K562 (cell line): ENCODE data around the gene LGI4. TPM values are rescaled to one million over a fixed set of nuclear protein-coding genes. Genes with fewer than 3 reads are reported as not detected.

Source experiments
- CCNT2 ChIP-seq: IDR thresholded peaks from 2 replicates; pipeline ENCODE4 v1.6.1; 2011; ENCODE audit warnings: borderline replicate concordance, low read depth, mild to moderate bottlenecking, moderate library complexity, mixed read lengths, low read length; ENCODE audit not compliant: insufficient read length; ENCODE audit errors: extremely low read depth
- DIDO1 ChIP-seq: fragments of 450-650 bp; IDR thresholded peaks from 2 replicates; pipeline ENCODE4 v1.6.1; 2016; ENCODE audit warnings: low read depth, missing biosample characterization, missing genetic modification characterization
- HIVEP1 ChIP-seq: fragments of 250-450 bp; sonication (Bioruptor Pico); IDR thresholded peaks from 2 replicates; pipeline ENCODE4 v1.4.0; 2020; ENCODE audit warnings: mild to moderate bottlenecking
- JUNB ChIP-seq: fragments of 450-650 bp; formaldehyde crosslinking; conservative IDR thresholded peaks from 2 replicates; pipeline ENCODE4 v1.4.0; 2020; ENCODE audit warnings: mild to moderate bottlenecking
- MBD2 ChIP-seq: sonication (generic); IDR thresholded peaks from 2 replicates; pipeline ENCODE4 v1.6.1; 2016; ENCODE audit warnings: low read depth, borderline replicate concordance
- MLLT1 ChIP-seq, 2 experiments: fragments of 450-650 bp; IDR thresholded peaks; 2 replicates each; pipeline ENCODE4 v1.6.1; 2016
- NR2F6 ChIP-seq: fragments of 450-650 bp; formaldehyde crosslinking; IDR thresholded peaks from 2 replicates; pipeline ENCODE4 v1.4.0; 2020; ENCODE audit warnings: mild to moderate bottlenecking
- PHF8 ChIP-seq: fragments of 200-600 bp; sonication (generic); IDR thresholded peaks from 2 replicates; pipeline ENCODE4 v1.6.1; 2012; ENCODE audit warnings: mixed run types, mild to moderate bottlenecking, inconsistent platforms, low read length, moderate library complexity, borderline replicate concordance
- STAG1 ChIP-seq: sonication (generic); formaldehyde crosslinking; IDR thresholded peaks from 2 replicates; pipeline ENCODE4 v1.5.0; 2020; ENCODE audit warnings: missing genetic modification reagents, borderline replicate concordance
- TRIM24 ChIP-seq, 2 experiments: fragments of 450-650 bp; IDR thresholded peaks; 2 replicates each; pipeline ENCODE4 v1.6.1; 2016
- U2AF2 ChIP-seq: fragments of 200-400 bp; formaldehyde crosslinking; optimal IDR thresholded peaks from 2 replicates; pipeline ENCODE3; 2017; ENCODE audit warnings: low read depth, mild to moderate bottlenecking, low read length
- ZBED1 ChIP-seq: IDR thresholded peaks from 2 replicates; pipeline ENCODE4 v1.6.1; 2014
- ZNF124 ChIP-seq: sonication (generic); formaldehyde crosslinking; IDR thresholded peaks from 2 replicates; pipeline ENCODE4 v1.8.1; 2022; ENCODE audit warnings: missing genetic modification reagents
- ZNF263 ChIP-seq: sonication (generic); formaldehyde crosslinking; IDR thresholded peaks from 2 replicates; pipeline ENCODE4 v1.8.0; 2022; ENCODE audit warnings: mild to moderate bottlenecking, missing genetic modification reagents, borderline replicate concordance
- ZNF668 ChIP-seq: fragments of 250-450 bp; sonication (Bioruptor Pico); IDR thresholded peaks from 2 replicates; pipeline ENCODE4 v1.8.0; 2022; ENCODE audit warnings: mild to moderate bottlenecking, inconsistent platforms
- ZNF785 ChIP-seq: fragments of 250-450 bp; sonication (Bioruptor Pico); IDR thresholded peaks from 2 replicates; pipeline ENCODE4 v1.4.0; 2020; ENCODE audit warnings: mild to moderate bottlenecking
- polyA plus RNA-seq, 8 experiments: library from polyadenylated mRNA; depleted of rRNA in 4 of 8; stranded (reverse) in 5 of 8; unstranded in 3 of 8; fragments of >200 nt; fragmentation: Nextera tagmentation in 2 of 8; fragmentation: Illumina TruSeq in 1 of 8; extraction: Ambion mirVana in 2 of 8; extraction: Trizol in 1 of 8; gene quantifications; 2 replicates each; pipeline versions ENCODE4 v1.2.1 to v1.2.3, GENCODE V29; 2011 to 2014; ENCODE audit warnings: inconsistent platforms in 1 of 8, missing spikeins in 1 of 8
- total RNA-seq, 7 experiments: library from RNA; depleted of rRNA in 6 of 7; stranded (reverse); fragments of >200 nt in 6 of 7; fragmentation: Illumina TruSeq in 2 of 7; extraction: Trizol in 2 of 7; gene quantifications; 2 replicates each; pipeline versions ENCODE4 v1.2.1 to v1.2.3, GENCODE V29; 2011 to 2021; ENCODE audit warnings: low replicate concordance in 1 of 7
- TF ChIP-seq, protein P1 (sequence below): sonication (generic); formaldehyde crosslinking; IDR thresholded peaks from 2 replicates; pipeline ENCODE4 v1.8.0; 2023; ENCODE audit warnings: missing genetic modification reagents, mild to moderate bottlenecking, borderline replicate concordance
- TF ChIP-seq, protein P2 (sequence below): fragments of 450-650 bp; IDR thresholded peaks from 2 replicates; pipeline ENCODE4 v1.6.1; 2016
- TF ChIP-seq, protein P3 (sequence below): fragments of 250-450 bp; sonication (Bioruptor Pico); IDR thresholded peaks from 2 replicates; pipeline ENCODE4 v1.8.0; 2021; ENCODE audit warnings: borderline replicate concordance, mild to moderate bottlenecking, moderate library complexity; ENCODE audit not compliant: poor library complexity, severe bottlenecking

Gene LGI4
- total and polyA plus RNA-seq, 9 of the 15 experiments (the other 6 are each of a cell fraction or from before 2014, with no cell fraction given) = 0.14 to 0.30 (median 0.24) TPM; not detected in 4

DNA sequence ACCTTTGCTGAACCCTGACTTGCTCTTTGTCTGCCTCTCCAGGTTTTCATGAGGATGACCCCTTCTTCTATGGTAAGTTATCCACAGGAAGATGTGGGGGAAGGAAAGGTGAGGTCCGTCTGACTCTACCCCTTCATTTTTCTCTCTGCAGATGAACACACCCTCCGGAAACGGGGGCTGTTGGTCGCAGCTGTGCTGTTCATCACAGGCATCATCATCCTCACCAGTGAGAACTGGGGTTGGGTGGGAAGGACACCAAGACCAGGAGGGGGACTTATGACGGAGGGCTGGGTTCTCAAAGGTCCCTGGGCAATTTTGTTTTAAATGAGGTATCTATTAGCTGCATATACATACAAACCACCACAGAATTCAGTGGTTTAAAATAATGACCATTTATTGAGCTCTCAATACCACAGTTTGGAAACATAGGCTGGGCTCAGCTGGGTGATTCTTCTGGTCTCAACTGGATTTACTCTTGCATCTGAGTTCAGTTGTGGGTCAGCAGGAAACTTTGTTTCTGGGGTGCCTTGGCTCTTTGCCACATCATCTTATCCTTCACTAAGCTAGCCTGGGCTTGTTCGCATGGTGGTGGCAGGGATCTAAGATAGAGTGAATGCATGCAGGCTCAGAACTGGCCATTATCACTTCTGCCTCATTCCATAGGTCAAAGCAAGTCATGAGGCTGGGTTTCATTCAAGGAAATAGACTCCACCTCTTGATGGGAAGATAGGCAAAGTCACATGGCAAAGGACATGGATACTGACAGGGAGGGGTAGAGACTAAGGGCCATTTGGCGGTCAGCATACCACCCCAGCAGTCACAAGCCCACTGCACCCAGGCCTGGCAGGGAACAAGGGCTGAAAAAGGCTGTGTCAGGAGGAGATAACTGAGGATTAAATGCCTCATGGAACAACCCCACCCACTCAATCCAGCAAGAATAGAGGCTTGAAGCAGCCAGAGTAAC lies 31.5 kb upstream of the LGI4 start (continued):
- TF ChIP-seq, protein P1, sequence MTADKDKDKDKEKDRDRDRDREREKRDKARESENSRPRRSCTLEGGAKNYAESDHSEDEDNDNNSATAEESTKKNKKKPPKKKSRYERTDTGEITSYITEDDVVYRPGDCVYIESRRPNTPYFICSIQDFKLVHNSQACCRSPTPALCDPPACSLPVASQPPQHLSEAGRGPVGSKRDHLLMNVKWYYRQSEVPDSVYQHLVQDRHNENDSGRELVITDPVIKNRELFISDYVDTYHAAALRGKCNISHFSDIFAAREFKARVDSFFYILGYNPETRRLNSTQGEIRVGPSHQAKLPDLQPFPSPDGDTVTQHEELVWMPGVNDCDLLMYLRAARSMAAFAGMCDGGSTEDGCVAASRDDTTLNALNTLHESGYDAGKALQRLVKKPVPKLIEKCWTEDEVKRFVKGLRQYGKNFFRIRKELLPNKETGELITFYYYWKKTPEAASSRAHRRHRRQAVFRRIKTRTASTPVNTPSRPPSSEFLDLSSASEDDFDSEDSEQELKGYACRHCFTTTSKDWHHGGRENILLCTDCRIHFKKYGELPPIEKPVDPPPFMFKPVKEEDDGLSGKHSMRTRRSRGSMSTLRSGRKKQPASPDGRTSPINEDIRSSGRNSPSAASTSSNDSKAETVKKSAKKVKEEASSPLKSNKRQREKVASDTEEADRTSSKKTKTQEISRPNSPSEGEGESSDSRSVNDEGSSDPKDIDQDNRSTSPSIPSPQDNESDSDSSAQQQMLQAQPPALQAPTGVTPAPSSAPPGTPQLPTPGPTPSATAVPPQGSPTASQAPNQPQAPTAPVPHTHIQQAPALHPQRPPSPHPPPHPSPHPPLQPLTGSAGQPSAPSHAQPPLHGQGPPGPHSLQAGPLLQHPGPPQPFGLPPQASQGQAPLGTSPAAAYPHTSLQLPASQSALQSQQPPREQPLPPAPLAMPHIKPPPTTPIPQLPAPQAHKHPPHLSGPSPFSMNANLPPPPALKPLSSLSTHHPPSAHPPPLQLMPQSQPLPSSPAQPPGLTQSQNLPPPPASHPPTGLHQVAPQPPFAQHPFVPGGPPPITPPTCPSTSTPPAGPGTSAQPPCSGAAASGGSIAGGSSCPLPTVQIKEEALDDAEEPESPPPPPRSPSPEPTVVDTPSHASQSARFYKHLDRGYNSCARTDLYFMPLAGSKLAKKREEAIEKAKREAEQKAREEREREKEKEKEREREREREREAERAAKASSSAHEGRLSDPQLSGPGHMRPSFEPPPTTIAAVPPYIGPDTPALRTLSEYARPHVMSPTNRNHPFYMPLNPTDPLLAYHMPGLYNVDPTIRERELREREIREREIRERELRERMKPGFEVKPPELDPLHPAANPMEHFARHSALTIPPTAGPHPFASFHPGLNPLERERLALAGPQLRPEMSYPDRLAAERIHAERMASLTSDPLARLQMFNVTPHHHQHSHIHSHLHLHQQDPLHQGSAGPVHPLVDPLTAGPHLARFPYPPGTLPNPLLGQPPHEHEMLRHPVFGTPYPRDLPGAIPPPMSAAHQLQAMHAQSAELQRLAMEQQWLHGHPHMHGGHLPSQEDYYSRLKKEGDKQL = no peak
- no peak for TF ChIP-seq ZNF263 (CRISPR knock-in tag)
- TF ChIP-seq, protein P2, sequence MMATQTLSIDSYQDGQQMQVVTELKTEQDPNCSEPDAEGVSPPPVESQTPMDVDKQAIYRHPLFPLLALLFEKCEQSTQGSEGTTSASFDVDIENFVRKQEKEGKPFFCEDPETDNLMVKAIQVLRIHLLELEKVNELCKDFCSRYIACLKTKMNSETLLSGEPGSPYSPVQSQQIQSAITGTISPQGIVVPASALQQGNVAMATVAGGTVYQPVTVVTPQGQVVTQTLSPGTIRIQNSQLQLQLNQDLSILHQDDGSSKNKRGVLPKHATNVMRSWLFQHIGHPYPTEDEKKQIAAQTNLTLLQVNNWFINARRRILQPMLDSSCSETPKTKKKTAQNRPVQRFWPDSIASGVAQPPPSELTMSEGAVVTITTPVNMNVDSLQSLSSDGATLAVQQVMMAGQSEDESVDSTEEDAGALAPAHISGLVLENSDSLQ = peak; percentile 74
- no peak for TF ChIP-seq HIVEP1 (CRISPR knock-in tag)
- peak; percentile 17; the same call in 1 of the 2 replicates for TF ChIP-seq PHF8
- TF ChIP-seq TRIM24 (IDR thresholded peaks at IDR 0.05) = peak; percentile 19 to 72; a peak in 3 of 4 replicates
- TF ChIP-seq ZNF124 (CRISPR knock-in tag) = no peak
- no peak for TF ChIP-seq MLLT1 (IDR thresholded peaks at IDR 0.05)
- TF ChIP-seq ZNF668 (CRISPR knock-in tag) = no peak
- TF ChIP-seq DIDO1 = no peak
- TF ChIP-seq MBD2 = no peak
- TF ChIP-seq ZBED1 = no peak
- no peak for TF ChIP-seq NR2F6 (CRISPR knock-in tag)
- no peak for TF ChIP-seq JUNB
- no peak for TF ChIP-seq STAG1 (CRISPR knock-in tag)
- TF ChIP-seq ZNF785 = no peak
- TF ChIP-seq U2AF2 = no peak
- TF ChIP-seq, protein P3, sequence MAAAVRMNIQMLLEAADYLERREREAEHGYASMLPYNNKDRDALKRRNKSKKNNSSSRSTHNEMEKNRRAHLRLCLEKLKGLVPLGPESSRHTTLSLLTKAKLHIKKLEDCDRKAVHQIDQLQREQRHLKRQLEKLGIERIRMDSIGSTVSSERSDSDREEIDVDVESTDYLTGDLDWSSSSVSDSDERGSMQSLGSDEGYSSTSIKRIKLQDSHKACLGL (CRISPR knock-in tag) = no peak
- no peak for TF ChIP-seq CCNT2
